HT1080 (cell line): ENCODE data around the gene EIF3M. TPM values are rescaled to one million over a fixed set of nuclear protein-coding genes. Genes with fewer than 3 reads are reported as not detected.

ENCODE experiments used
- DNase-seq: peaks from one replicate; pipeline ENCODE4 v3.0.0-alpha.2; 2015; ENCODE audit warnings: low read depth
- polyA plus RNA-seq, 2 experiments: library from polyadenylated mRNA; depleted of rRNA; stranded (reverse); fragments of >200 nt; gene quantifications; 2 replicates each; pipeline ENCODE4 v1.2.3, GENCODE V29; 2015
- total RNA-seq: library from RNA; depleted of rRNA; stranded (reverse); fragments of >200 nt; shearing (Covaris generic); gene quantifications from 2 replicates; pipeline ENCODE4 v1.2.3, GENCODE V29; 2014; rRNA removed

EIF3M gene
- total RNA-seq = 721 and 829 TPM in 2 replicates
- 1,080 and 1,230 TPM in 2 replicates for polyA plus RNA-seq (2015; cell fraction: cytosol; rRNA removed)
- 840 and 1,069 TPM in 2 replicates for polyA plus RNA-seq (2015; cell fraction: nucleus; rRNA removed)

DNA sequence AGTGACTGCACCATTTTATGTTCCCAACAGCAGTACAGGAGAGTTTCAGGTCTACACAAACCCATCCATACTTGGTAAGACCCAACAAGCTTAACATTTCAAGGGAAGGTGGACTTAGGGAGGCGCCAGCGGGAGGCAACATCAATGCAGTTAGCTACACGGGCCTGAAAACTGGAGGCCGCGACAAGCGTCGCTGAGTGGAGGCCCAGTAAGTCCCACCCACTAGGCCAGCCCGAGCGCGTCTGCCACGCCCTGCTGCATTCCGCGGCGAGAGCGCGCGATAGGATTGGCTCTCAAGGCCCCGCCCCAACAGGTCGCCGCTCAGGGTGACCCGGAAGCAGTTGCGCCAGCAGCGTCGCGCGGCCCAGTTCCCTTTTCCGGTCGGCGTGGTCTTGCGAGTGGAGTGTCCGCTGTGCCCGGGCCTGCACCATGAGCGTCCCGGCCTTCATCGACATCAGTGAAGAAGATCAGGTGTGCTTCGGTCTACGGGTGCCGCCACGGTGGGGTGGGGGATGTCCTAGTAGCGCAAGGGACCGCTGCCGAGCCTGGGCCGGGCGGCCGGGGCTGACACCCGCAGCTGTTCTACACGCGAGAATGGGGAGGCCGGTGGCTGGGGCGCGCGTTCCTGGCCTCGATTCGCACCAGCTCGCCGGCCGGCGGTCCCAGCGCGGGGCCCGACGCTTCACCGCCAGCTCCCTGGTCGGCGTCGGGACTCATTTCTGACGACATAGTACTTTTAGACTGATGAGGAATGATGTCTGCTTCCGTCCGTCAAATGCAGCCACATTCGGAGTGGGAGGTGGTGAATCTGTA, at the start of gene EIF3M:
Gene EIF3M (plus strand): TSS at position 373 of the 813 bp plus-strand sequence. CDS start 57 bp downstream, at position 430.
- peak; percentile 95 for DNase-seq

GRCh38 chr11:32538804-32539203, 44.8 kb upstream of the EIF3M start:
- no peak for DNase-seq

- no peak for DNase-seq
These were observed 33.9 kb upstream of the EIF3M start for GRCh38 chr11:32549611-32550187.

DNA sequence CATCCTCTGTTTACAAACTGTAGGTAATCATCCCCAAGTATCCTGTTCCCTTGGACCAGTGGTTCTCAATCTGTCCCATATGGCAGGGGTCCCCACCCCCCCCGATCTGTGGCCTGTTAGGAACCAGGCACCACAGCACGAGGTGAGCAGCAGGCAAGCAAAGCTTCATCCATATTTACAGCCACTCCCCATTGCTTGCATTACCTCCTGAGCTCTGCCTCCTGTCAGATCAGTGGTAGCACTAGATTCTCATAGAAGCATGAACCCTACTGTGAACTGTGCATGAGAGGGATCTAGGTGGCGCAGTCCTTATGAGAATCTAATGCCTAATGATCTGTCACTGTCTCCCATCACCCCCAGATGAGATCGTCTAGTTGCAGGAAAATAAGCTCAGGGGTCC, 33.4 kb upstream of the EIF3M start:
- DNase-seq = no peak

- DNase-seq = no peak
These were observed 28.5 kb upstream of the EIF3M start for GRCh38 chr11:32555091-32555490.

DNA sequence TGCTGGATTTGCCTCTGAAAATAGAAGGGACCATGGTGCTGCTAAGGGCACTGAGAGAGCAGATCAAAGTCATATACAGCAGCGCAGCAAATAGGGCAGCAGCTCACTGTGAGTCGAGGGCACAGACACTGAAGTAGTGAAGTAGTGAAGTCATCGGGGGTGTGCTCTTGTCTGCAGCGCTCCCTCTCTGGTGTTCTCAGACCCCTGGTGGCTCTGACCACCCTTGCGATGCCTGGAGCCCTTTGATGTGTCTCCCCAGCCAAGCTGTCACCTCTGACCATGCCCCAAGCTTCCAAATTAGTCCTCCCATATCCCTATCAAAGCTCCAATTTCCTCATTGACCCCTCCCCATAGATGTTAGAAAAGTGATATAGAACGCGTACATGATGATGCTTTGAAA, 27.7 kb upstream of the EIF3M start:
- no peak for DNase-seq

DNA sequence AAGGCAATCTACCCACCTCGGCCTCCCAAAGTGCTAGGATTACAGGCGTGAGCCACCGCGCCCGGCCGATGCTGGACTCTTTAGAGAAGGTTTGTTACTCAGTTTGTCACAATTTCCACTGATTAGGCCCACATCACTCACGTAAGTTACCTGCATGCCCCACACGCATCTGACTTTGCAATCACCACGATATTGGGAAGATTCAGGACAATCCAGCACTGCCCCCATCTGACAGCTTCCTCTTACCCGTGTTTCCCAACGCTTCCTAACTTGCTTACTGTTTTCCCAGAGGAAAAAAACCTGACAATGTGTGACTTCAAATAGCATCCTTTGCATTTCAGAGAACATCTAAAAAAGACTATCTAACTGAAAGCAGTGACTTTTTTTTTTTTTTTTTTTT, 21.8 kb upstream of the EIF3M start:
- no peak for DNase-seq

DNA sequence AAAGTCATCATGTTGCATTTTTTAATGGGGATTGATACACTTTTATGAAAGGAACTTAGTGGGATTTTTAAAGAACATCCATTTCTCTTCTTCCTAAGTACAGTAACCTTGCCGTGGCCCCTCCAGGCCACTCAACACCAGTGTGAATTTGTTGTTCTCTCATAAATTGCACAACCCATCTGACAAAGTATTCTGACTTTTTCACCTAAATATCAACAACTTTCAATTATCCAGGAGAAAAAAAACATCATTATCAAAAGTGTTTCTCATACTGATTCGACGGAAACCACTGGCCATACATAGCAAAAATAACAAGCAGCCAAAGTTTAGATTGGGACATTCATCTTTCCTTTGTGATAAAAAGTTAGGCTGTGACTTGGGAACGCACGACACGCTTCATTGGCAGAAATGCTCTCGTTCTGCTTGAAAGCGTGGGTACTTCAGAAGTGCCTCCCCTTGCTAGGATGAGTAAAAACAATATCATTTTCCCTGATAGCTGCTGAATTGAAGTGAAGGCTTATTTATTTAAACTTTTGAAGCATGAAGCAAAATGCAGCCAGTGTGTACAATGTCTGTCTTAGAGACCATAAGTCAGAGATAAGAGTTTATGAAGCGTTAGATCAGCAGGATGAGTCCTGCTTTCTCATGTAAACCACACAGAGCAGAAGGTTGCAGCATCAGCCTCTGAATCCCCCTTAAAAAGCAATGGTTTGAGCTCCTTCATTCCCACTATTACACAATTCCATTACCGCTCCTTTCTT, 20.6 kb upstream of the EIF3M start:
- DNase-seq = no peak

DNA sequence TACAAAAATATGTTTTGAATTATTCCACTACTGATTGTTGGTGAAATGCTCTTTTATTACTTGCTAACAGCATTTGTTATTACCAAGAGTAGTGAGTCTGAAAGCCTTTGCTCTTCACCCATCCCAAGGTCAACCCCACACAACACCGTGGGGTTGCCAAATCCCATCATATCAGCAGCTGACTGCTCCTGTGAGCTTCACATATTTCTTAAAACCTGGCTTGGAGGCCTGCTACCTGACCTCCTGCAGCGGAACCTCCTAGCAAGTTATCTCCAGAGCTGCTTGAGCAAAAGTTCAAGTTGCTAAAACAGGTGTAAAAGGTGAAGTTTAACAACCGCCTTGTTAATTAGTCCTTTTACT, 20.1 kb upstream of the EIF3M start:
- DNase-seq = no peak

DNA sequence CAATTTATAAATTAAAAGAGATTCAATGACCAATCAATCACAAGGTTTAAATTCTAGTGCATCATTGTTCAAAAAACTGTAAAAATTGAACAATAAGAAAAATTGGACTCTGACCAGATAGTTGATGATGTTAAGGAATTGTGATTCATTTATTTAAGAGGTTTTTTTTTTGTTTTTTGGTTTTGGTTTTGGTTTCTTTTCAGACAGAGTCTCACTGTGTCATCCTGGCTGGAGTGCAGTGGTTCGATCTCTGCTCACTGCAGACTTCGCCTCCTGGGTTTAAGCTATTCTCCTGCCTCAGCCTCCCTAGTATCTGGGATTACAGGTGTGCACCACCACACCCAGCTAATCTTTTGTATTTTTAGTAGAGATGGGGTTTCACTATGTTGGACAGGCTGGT, 17.1 kb upstream of the EIF3M start:
- DNase-seq = peak; percentile 10

DNA sequence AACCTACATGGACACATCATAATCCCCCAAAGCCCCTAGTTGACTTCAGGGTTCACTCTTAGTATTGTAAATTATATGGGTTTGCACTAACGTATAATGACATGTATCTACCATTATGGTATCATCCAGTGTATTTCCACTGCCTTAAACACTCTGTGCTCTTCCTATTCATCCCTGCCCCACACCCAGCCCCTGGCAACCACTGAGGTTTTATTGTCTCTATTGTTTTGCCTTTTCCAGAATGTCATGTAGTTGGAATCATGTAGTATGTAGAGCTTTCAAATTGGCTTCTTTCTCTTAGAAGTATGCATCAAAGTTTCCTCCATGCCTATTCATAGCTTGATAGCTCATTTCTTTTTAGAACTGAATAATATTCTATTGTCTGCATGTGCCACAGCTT, 16.5 kb upstream of the EIF3M start:
- no peak for DNase-seq

GRCh38 chr11:32569313-32569881, 14.2 kb upstream of the EIF3M start:
- no peak for DNase-seq

DNA sequence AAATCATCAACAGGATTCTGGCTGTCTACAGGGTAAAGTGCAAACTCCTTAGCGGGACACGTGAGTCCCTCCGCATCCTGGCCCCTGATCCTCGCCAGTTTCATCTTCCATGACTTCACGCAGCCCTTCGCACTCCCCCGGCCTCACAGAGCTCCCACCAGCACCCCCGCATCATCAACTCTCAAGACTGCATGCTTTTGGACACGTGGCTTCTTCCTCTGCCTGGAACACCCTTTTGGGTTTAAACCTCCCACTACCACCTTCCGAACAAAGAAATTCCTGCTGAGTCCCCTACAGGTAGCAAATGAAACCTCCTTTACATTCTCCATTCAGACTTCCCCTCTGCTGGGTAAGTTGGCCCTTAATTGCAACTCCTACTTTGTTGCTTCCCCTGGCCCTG, 12.6 kb upstream of the EIF3M start:
- no peak for DNase-seq

DNA sequence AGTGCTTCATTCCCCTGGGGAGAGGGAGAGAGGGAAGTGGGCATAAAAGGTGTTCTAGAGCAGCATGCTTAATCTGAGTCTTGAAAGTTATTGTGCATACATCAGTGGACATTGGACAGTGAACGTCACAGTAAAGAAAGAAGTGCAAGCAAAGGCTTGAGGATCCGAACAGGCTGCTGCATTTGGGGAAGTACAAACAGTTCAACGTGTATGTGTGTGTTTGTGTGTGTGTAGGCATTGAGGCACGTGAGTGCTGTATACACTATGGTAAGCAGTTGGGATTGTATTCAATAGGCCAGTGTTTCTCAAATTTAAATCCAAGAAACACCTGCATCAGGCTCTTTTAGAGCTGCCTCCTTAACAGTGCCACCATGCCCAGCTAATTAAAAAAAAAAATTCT, 10.4 kb upstream of the EIF3M start:
- DNase-seq = no peak

GRCh38 chr11:32574421-32574820, 9.2 kb upstream of the EIF3M start:
- no peak for DNase-seq

- DNase-seq = no peak
These were observed 8.6 kb upstream of the EIF3M start for GRCh38 chr11:32575070-32575469.

DNA sequence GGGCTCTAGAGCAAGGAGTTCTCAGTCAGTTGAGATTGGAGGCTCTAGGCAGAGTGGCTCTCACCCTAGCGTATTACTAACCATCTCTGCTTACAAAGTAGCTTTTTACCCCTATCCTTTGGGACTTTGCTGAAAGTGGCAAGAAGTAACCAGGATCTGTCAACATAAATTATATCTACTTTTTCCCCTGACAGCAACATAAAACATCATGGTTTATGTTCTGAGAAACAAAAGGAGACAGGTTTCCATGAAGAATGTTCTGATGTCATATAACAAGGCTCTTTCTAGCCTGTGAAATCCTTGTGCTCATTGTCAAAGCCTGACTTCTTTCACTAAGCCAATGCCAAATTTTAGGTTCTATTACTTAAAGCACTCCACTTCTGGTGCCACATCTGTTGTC, 7.2 kb upstream of the EIF3M start:
- no peak for DNase-seq

DNA sequence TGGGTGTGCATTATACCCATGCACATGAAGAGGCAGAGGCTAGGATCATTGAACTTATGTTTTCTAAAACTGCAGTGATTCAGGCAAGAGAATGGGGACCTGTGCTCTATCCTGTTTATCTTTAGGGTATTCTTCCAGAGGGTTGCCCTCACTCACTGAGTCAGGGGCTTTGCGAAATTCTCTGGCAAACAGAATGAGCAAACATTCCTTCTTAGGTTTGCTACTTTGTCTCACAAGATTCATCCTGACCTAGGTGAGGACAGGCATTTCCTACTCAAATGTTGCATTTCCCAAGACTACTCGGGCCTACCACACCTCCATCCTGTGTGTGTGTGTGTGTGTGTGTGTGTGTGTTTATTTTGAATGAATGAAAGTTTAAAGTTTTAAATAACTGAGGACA, 2.7 kb upstream of the EIF3M start:
- DNase-seq = peak; percentile 26

GRCh38 chr11:32581556-32581955, 2.1 kb upstream of the EIF3M start:
- DNase-seq = no peak

GRCh38 chr11:32584921-32585320, 1.3 kb downstream of the EIF3M start:
- no peak for DNase-seq

DNA sequence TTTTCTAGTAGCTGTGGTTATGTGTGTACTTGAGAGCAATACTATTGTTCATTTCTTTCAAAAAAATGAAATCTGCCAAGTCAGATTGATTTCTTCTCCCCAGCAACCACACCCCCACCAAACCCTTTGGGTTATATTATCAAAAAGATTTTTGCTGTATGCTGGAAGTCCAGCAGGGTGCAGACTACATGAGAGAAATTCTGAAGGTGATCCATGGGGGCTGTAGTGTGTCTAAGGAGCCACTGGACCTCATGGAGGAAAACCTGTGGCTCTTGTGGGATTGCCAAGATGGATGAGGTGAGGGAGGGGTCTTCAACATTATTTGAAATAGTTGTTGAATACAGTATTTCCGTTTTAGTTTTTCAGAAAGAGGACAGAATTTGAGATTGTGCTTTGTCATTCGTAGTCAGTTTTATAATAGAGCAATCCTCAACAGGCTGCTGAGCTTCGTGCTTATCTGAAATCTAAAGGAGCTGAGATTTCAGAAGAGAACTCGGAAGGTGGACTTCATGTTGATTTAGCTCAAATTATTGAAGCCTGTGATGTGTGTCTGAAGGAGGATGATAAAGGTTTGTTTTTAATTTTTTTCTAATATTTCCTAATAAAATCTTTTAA, 3.1 kb downstream of the EIF3M start:
- DNase-seq = peak; percentile 44
